ENCODE results near the gene IVD.

Gene IVD

GRCh38 chr15:40405501-40406381 lies at the start of gene IVD:
TSS of gene IVD (plus strand) at chr15:40405795. CDS start at chr15:40405828, 33 bp downstream.
- DNase-seq = peak; percentile 76 to 81

- no peak for DNase-seq
These were observed 49.5 kb upstream of the IVD start for GRCh38 chr15:40355976-40356585.

- no peak for DNase-seq
These were observed 48.3 kb upstream of the IVD start for GRCh38 chr15:40357246-40357645.

- peak; percentile 81 to 87 for DNase-seq
These were observed 47.7 kb upstream of the IVD start, which contains the start of gene DISP2 for GRCh38 chr15:40357723-40358470. TSS of gene DISP2 (plus strand) at chr15:40358219. CDS start at chr15:40358322, 103 bp downstream.

GRCh38 chr15:40358471-40359353 lies 46.9 kb upstream of the IVD start:
- peak; percentile 33 to 45 for DNase-seq

GRCh38 chr15:40360015-40360414 lies 45.6 kb upstream of the IVD start:
- DNase-seq = no peak

GRCh38 chr15:40361640-40362039 lies 44.0 kb upstream of the IVD start:
- no peak for DNase-seq

- DNase-seq = no peak
These were observed 42.0 kb upstream of the IVD start for GRCh38 chr15:40363611-40364010.

- no peak for DNase-seq
These were observed 41.3 kb upstream of the IVD start for GRCh38 chr15:40364251-40364650.

- no peak for DNase-seq
These were observed 40.6 kb upstream of the IVD start for GRCh38 chr15:40365016-40365415.

GRCh38 chr15:40365624-40366456 lies 39.8 kb upstream of the IVD start:
- no peak for DNase-seq

- no peak for DNase-seq
These were observed 38.9 kb upstream of the IVD start for GRCh38 chr15:40366457-40367370.

- DNase-seq = no peak
These were observed 38.3 kb upstream of the IVD start for GRCh38 chr15:40367371-40367685.

- DNase-seq = peak; percentile 80 to 86
These were observed 37.6 kb upstream of the IVD start for GRCh38 chr15:40367686-40368611.

- no peak for DNase-seq
These were observed 36.7 kb upstream of the IVD start for GRCh38 chr15:40368719-40369473.

GRCh38 chr15:40369474-40369869 lies 36.1 kb upstream of the IVD start:
- no peak for DNase-seq

- DNase-seq = no peak
These were observed 35.6 kb upstream of the IVD start for GRCh38 chr15:40369971-40370370.

- no peak for DNase-seq
These were observed 32.6 kb upstream of the IVD start for GRCh38 chr15:40372981-40373380.

- DNase-seq = no peak
These were observed 28.0 kb upstream of the IVD start for GRCh38 chr15:40377606-40378005.
